ENCODE data around the gene RAB3GAP2.
"Not testable (repeated sequence)": the region's sequence is repeated elsewhere in the genome, so short reads cannot be mapped to it uniquely, and the experiment has no call there.

RAB3GAP2 gene

GRCh38 chr1:220224033-220224432 lies 48.2 kb downstream of the RAB3GAP2 start:
- no peak for TF ChIP-seq CTCF (IDR thresholded peaks at IDR 0.05; ENCODE audit: low read depth, low read length)
- H3K4me3 ChIP-seq (ENCODE audit: low read depth, low read length), result no peak overlapping the region

GRCh38 chr1:220222939-220223338 lies 49.3 kb downstream of the RAB3GAP2 start:
- TF ChIP-seq CTCF (IDR thresholded peaks at IDR 0.05; ENCODE audit: low read depth, low read length), result no peak

GRCh38 chr1:220221670-220222069 lies 50.6 kb downstream of the RAB3GAP2 start:
- H3K4me3 ChIP-seq (ENCODE audit: low read depth, low read length), result no peak overlapping the region

More at GRCh38 chr1:220222939-220223338, 49.3 kb downstream of the RAB3GAP2 start:
- no peak overlapping the region for H3K4me3 ChIP-seq (ENCODE audit: low read depth, low read length)

GRCh38 chr1:220221269-220221668 lies 51.0 kb downstream of the RAB3GAP2 start:
- no peak for TF ChIP-seq CTCF (IDR thresholded peaks at IDR 0.05; ENCODE audit: low read depth, low read length)
- H3K4me3 ChIP-seq (ENCODE audit: low read depth, low read length), result no peak overlapping the region

More at GRCh38 chr1:220221670-220222069, 50.6 kb downstream of the RAB3GAP2 start:
- no peak for TF ChIP-seq CTCF (IDR thresholded peaks at IDR 0.05; ENCODE audit: low read depth, low read length)

- H3K4me3 ChIP-seq (ENCODE audit: low read depth, low read length), result not testable (repeated sequence)
Measured at GRCh38 chr1:220220699-220221040, 51.6 kb downstream of the RAB3GAP2 start.

GRCh38 chr1:220219865-220220698 lies 52.2 kb downstream of the RAB3GAP2 start:
- H3K4me3 ChIP-seq (ENCODE audit: low read depth, low read length), result no peak overlapping the region
- no peak for TF ChIP-seq CTCF (IDR thresholded peaks at IDR 0.05; ENCODE audit: low read depth, low read length)

- no peak for TF ChIP-seq CTCF (IDR thresholded peaks at IDR 0.05; ENCODE audit: low read depth, low read length)
- H3K4me3 ChIP-seq (ENCODE audit: low read depth, low read length), result no peak overlapping the region
Measured at GRCh38 chr1:220219136-220219442, 53.2 kb downstream of the RAB3GAP2 start.

All from WI38 (cell line).